ENCODE measurements around the gene IFFO2. TPM values are rescaled to one million over a fixed set of nuclear protein-coding genes. Genes with fewer than 3 reads are reported as not detected.

The IFFO2 gene
- total and polyA plus RNA-seq, 2 experiments from 2014 or later = 0.71 to 7.5 TPM

GRCh38 chr1:18996548-18997177, 40.2 kb upstream of the IFFO2 start (continued):
- TF ChIP-seq ZNF462 (CRISPR knock-in tag; IDR thresholded peaks at IDR 0.05) (no peak), EZH2 (IDR thresholded peaks at IDR 0.05; ENCODE audit: low read depth, unreplicated experiment) (no peak), EZH2phosphoT487 (IDR thresholded peaks at IDR 0.05; ENCODE audit: unreplicated experiment) (no peak), NANOG (IDR thresholded peaks at IDR 0.05; ENCODE audit: borderline replicate concordance) (no peak), ZNF114 (CRISPR knock-in tag; IDR thresholded peaks at IDR 0.05) (no peak), STAT1 (IDR thresholded peaks at IDR 0.05; ENCODE audit: unreplicated experiment) (no peak), POLR2AphosphoS5 (IDR thresholded peaks at IDR 0.05; ENCODE audit: low read depth) (no peak), ETS1 (IDR thresholded peaks at IDR 0.05) (no peak), JUNB (IDR thresholded peaks at IDR 0.05; ENCODE audit: unreplicated experiment) (no peak)
- TF ChIP-seq, protein P1, sequence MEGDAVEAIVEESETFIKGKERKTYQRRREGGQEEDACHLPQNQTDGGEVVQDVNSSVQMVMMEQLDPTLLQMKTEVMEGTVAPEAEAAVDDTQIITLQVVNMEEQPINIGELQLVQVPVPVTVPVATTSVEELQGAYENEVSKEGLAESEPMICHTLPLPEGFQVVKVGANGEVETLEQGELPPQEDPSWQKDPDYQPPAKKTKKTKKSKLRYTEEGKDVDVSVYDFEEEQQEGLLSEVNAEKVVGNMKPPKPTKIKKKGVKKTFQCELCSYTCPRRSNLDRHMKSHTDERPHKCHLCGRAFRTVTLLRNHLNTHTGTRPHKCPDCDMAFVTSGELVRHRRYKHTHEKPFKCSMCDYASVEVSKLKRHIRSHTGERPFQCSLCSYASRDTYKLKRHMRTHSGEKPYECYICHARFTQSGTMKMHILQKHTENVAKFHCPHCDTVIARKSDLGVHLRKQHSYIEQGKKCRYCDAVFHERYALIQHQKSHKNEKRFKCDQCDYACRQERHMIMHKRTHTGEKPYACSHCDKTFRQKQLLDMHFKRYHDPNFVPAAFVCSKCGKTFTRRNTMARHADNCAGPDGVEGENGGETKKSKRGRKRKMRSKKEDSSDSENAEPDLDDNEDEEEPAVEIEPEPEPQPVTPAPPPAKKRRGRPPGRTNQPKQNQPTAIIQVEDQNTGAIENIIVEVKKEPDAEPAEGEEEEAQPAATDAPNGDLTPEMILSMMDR (conservative IDR thresholded peaks at IDR 0.05; ENCODE audit: low read depth in 2 of 2) = no peak
